Cortex of kidney (tissue), 1 donor: ENCODE results near the gene MYO3B.
"Not testable (repeated sequence)": the region's sequence is repeated elsewhere in the genome, so short reads cannot be mapped to it uniquely, and the experiment has no call there.

Experiments used
- DNase-seq: peaks from one replicate; lab custom pipeline; 2025; lab: John Stamatoyannopoulos, UW

Gene MYO3B

DNA sequence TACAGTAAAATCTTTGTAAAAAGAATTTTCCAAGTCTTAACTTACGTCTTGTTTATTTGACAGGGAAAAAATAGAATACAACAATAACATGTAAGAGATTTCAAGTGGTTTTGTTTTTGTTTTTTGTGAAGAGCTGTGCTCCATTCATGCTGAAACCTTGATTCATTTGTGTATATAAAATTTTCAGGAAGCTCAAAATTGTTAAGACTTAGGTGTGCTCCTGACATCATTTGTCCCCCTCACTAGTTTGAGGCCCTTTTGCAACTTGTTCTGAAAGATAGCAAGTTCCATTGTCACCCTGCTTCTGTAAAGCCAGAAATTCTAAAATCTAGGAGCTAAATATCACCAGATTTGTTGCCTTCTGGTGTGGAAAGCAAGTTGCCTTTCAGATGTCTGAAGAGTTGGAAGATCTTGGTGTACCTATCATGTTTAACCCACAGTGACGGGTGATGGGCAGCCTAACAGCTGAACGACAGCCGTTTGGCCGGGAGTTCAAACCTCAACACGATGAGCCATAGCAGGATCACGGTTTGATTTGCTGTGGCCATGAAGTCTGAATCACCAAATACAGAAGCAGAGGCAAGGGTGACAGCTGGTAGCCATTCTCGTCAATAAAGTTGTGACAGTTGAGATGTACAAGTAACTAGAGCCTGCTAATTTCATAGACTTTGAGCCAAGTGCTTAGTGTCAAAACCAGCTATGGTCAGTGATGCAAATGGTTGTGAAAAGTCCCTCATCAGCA, 331.7 kb downstream of the MYO3B start:
- DNase-seq = no peak

DNA sequence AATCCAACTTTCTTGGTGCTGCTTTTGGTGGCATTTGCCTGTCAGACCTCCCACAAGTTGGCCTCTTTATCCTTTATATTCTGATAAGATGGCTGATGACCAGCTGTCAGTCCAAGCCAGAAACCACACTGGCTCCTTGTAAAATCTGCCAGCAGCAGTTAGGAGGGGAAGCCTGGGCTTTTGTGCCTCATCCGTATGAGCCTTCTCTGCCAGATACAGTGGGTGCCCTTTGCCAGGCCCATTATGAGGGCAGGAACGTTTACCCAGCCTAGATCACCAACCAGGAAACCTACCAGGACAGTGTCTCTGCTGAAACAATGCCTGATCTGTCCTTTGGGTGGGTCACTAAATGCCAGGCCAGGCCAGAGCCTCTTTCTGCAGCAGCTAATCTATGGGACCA, 334.3 kb downstream of the MYO3B start:
- DNase-seq = no peak

DNA sequence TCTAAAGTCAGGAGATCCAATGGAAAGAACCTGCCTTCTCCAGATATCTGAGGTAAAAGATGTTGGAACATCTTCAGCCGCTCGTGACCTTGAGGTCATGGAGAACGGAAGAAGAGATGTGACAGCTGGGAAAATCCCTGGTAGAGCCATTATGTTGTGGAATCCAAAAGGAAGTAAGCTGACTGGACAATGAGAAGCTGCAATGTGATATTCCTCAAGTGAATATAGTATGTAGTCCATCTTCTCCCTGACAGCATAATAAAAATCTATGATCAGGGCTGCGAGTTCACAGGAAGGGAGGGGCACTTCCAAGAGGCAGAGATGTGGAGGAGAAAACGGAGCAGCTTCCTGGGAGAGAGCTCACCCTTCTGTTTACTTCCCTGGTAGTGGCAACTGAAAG, 336.2 kb downstream of the MYO3B start:
- DNase-seq = no peak

DNA sequence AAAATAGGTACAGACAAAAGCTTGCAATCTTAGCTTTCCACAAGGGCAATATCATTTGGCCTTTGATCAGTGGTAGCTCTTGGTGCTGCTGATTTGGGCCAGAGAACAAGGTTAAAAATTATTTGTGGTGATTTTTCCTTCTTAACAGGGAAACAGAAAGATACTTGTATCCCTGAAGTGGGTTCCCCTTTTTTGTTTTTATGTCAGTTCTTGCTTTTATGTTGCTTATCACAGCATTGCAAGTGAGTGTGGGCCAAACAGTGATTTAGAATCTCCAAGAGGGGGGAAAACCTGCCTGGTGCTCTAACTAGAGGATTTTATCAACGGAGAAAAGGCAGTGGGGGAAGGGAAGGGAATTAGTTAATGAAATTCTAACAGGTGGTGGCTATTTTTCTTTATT, 339.6 kb downstream of the MYO3B start:
- DNase-seq = no peak

DNA sequence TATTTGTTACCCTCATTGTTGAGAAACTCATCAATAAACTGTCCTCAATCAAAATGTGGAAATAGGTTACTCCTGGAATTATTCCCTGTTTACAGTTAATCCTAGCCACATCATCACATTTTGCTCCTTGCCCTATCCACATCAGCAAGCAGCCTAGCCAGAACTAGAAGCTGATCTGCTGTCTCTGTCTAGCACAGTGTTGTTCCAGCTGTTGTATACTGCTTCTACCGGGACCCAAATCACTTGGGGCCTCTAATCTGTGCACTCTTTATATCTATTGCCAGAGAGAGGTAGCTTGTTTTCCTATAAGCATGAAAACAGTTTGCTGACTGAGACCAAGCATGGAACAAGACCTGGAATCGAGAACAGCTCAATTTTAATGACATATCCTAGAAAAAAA, 341.0 kb downstream of the MYO3B start:
- no peak for DNase-seq

DNA sequence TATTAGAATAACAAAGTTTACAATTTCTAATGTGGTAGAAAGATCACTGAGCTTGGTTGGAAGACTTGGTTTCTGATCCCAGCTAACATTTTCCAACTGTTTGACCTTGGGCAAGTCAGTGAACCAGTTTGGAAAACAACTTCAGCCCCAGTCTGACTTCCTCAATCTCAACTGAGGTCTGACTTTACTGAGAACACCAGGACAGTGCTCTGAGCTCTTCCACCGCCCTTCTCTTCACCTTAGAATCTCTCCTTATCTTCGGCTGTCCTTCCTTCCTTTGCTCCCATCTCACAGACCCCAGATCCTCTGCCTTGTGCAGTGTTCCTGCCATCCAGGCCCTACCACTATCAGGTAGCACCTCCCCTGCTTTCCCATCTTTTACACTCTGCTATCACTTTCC, 343.4 kb downstream of the MYO3B start:
- no peak for DNase-seq

DNA sequence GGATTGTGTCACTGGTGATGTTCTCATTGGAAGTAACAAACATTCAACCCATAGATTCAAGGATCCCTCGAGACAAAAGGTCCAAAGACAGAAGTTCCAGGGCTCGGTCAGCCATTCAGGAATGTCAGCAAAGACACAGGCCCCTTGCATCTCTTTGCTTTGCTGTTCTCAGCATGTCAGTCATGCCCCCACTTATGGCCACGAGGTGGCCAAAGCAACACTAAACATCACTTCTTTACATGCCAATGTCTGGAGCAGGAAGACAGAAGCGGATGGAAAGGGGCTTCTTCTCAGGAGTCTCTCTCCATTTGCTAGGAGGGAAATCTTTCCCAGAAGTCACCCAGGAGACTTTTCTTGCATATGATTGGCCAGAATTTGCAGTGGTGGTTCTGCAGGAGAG, 345.6 kb downstream of the MYO3B start:
- DNase-seq = no peak

DNA sequence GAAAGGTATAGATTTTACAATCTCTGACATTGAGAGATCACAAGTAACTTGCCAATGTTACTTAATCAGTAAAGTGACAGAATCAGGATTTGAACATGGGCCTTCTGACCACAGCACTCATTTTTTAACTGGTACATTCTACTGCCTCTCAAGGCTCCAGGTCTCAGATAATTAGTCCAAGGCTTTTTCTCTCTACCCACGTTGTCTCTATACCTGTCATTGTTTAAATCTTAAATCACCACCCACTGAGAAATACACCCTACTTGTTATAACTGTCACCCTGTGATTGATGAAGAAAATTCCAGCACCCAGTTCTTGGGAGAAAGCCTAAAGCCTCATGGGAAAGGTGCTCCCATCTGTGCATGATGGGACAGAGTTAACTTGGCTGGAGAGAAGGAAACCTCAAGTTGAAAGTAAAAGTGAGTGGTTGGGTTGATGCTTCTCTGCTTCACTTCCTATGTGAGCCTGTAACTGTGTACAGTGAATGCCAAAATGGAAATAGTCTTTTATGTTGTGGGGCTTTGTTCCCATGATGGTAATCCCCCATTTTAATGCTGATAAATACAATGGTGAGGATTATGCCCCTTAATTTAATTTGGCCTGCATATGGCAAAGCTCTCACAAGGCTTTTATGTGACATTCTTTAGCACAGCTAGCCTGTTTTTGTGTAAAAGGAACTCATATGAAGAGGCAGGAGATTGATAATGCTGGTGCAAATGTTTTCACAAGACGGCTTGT, 347.1 kb downstream of the MYO3B start:
- no peak for DNase-seq

DNA sequence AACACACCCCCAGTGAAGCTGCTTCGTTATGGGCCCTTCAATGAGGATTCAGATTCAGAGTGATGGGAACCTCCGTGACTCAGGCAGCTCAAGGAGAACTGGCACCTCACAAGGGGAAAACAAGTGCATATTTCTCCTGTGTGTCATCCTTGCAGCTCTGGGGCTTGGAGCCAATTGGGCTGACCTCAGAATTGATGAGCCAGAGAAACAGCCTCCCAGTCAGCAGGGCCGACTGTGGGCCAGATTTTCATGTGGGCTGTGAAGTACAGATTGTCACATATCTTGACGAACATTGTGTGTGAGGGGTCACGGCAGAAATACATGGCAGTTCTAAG, 347.6 kb downstream of the MYO3B start:
- no peak for DNase-seq

DNA sequence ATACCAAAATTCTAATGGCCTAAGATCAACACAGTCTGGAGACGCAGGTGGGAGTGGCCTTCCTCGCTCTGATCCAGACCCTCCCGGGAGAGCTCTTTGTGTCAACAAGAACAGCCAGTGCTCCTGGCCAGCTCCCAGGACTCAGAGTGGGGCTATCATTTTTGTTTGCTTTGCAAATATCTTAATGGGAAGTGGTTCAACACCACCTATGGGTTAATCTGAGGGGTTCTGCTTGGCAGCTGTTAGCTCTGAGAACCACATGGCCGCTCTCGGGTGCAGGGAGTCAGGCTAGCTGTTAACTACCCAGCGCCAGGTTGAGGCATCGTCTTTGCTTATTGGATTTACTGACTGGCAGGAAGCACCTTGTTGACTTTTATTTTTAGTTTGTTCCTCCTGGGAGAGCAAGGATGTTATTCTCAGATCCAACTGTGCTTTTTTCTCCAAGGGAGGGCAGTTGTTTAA, 352.4 kb downstream of the MYO3B start:
- no peak for DNase-seq

DNA sequence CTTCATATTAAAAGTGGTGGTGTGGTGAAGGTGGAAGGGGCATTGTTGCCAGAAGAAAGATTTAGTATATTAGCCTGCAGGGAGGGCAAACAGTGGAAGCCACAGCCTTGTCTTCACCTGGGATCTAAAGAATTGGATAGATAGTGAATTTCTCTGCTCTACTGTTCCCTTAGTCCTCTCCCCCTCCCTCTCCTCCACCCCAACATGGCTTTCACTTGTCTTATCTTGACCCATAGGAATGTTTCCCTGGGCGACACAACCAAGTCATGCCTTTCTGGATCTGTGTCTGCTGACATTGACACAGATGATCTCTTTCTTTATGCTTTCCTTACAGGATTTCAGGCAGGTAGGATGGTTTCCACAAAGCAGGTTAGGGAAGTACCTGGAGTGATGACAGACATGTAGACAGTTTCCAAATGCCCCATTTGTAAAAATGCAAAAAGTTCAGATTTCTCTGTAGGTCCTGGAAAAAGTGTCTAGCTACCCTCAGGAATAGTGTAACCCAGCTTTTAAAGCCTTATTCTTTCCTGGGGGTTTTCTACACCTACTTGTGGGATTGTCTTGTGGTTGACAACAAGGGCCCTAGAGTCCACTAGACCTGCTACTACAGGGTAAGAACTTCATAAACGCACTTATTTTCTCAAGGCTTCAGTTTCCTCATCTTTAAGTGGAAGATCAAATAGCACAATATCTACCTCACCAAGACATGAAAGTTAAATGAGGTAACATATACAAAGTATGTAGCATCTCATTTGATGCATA, 353.0 kb downstream of the MYO3B start:
- DNase-seq = no peak

DNA sequence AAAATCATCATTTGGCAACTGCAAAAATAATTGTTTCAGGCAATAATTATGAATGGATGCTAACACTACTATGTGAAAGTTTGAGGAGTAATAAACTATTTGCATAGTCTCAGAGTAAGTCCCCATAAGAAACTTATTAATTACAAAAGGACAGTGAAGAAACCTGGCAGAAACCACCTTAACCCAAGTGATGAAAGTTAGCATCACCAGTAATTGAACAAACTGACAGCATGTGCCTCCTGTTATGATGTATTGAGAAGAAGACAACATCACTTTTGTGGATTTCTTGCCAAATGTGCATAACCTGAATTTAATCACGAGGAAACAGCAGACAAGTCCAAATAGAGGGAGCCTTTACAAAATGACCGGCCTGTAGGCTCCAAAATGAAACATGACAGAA, 353.9 kb downstream of the MYO3B start:
- DNase-seq = no peak

DNA sequence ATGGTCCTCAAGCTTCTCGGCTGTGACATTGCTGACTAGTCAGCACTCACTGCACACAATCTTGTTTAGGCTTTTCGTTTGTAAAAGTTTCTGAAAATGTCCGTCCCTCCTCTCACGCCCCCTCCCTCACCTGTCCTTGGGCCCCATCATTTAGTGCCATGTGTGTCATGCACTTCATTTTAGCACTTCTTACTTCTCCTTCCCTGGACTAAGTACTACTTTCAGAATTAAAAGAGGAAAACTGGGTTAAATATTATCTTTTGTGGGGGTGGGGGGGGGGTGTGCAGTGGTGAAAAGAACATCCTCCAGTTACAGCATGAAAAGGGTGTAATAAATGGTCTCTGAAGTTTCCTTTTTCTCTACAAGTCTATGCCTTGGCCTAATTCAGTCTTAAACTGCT, 355.2 kb downstream of the MYO3B start:
- DNase-seq = no peak

DNA sequence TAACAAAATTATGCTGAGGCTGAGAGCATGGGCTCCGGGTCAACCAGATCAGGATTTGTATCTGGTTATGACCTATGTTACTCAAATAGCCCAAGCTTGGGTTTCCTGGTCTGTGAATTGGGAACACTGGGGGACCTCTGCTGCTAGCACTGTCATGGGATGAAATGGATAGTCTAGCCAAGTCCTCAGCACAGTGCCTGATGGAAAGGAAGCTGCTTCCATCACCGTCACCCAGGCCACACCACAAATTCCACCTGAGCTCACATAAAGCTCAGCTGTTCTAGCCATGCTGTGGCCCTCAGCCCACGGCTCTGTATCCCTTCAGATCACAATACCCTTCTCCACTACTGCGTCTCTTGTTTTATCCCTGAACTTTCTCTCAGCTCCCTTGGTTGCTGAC, 357.6 kb downstream of the MYO3B start:
- no peak for DNase-seq

DNA sequence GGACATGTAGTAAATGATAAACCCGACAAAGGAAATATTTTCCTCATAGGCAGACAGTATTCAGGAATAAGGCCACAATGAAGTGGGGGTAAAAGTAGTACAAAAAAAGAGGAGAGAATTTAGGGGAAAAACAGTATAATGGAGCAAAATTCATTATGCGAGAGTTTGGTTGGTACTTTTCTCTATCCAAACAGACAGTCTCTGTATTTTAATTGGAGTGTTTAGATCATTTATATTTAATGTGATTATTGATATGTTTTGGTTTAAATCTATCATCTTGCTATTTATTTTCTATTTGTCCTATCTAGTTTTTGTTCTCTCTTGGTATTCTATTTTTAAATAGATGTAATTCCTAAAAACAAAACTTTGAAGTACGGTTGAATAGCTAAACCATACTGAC, 366.9 kb downstream of the MYO3B start:
- no peak for DNase-seq

DNA sequence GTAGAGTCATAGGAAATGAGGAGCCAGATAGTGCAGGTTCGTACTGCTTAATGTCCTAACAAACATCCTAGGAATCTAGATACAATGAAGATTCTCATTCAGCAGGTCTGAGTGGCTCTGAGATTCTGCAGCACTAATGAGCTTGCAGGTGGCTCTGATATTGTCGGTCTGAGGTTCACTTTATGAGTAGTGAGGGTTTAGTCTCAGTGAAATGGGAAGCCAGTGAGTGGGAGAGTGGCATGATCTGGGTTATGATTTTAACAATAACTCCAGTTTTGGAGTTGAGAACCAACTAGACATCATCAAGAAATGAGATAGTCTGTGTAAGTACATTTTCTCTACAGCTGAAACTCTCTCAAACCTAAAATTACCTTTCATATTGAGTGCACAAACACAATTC, 370.4 kb downstream of the MYO3B start:
- no peak for DNase-seq

DNA sequence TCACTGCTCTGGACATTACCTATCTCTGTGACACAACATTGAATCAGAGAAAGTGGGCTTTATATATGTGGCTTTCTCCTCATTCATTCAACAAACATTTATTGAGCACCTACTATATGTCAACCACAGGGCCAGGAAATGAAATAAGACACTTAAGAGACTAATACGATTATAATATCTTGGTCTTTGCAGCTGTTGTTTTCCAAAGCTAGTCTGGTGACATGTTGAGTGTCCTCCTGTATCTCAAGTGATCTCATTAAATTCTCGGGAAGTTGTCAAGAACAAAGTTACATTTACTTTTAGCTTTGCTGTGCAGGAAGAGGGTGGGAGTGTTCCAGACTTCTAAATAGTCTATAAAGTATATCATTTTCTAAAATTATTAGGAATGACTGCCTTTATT, 372.6 kb downstream of the MYO3B start:
- DNase-seq = no peak

DNA sequence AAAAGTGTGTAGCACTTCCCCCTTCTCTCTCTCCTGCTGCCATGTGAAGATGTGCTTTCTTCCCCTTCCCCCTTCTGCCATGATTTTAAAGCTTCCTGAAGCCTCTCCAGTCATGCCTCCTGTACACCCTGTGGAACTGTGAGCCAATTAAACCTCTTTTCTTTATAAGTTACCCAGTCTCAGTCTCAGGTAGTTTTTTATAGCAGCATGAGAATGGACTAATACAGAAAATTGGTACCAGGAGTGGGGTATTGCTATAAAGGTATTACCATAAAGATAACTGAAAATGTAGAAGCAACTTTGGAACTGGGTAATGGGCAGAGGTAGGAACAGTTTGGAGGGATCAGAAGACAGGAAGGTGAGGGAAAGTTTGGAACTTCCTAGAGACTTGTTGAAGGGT, 374.0 kb downstream of the MYO3B start:
- not testable (repeated sequence) for DNase-seq

DNA sequence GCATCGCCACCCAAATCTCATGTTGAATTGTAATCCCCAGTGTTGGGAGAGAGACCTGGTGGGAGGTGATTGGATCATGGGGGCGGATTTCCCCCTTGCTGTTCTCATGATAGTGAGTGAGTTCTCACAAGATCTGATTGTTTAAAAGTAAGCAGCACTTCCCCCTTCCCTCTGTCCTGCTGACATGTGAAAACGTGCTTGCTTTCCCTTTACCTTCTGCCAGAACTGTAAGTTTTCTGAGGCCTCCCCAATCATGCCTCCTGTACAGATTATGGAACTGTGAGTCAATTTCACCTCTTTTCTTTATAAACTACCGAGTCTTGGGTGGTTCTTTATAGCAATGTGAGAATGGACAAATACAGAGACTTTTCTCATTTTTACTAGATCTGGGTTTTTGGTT, 375.8 kb downstream of the MYO3B start:
- no peak for DNase-seq

DNA sequence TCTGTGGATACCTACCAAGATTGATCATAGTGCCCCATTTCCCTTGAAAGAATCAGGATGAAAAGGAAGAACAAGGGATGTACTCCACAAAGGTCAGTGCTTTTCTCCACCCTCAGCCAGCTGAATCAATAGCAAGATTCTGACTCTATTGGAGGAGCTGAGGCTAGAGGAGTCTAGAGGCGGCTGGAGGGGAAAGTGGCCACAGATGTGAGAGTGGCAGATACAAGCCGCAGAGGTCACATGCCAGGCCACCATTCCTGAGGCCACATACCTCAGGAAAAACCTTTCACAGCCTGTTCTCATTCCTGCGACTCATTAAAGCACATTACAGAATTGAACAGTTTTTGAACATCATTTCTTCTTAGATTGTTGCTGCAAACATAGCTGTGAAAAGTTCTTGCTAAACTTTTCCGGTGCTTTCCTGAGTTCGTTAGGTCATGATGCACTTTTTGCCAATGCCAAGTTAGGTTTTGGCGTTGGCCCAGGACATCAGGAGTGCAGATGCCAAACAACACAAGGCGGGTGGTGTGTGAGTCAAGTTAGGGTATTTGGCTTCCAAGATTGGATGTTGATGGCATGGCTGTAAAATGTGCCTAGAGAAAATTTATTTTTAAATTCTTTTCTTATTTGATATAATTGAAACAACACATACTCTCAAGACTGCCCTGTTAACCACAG, 376.5 kb downstream of the MYO3B start:
- DNase-seq = no peak

DNA sequence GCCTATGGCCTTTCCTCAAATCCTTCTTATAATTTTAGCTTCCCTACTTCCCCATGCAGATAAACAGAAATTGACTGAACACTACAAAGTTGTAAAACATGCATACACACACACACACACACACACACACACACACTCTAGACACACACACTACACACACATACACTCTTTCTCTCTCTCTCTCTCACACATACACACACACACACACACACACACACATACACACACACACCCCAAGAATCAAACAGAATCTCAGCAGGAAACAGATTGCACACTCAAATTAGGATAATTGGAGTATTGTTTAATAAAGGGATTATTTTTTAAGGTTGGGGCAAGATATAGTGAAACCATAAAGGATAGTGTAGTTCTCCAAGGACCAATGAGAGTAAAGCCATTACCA, 385.0 kb downstream of the MYO3B start:
- no peak for DNase-seq

DNA sequence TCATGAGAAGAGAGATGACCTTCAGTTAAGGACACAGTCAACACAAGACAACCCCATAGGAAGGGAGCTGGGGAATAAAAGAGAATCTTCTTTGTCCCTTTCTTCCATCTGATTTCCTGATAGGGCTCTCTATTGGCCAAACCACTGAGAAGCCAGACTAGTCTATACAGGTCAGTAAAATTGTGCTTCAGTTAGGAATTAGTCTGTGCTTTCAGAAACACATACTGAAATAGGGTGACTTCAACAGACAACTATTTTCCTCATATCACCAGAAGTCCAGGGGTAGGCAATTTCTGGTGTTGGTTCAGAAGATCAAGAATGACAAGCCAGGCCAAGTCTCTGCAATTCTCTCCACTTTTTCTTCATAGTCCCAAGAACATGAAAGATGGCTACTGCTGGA, 385.5 kb downstream of the MYO3B start:
- no peak for DNase-seq

DNA sequence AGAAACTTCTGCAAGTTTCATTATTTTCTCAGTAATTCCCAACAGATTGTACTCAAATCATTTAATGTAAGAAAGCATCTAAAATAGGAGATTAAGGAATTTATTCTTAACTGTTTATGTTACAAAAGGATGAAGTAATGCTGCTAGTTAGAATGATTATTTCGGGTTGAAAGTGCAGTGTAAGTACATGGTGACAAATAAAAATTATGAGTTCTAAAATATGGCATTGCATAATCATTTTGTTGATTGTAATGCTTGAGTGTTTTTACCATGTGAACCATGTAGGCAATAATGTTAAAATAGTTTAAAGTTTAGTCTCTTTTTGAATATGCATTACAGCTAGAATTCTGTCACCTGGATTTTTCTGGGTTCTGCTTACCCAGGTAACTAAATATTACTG, 388.2 kb downstream of the MYO3B start:
- DNase-seq = no peak
